Measurements from ENCODE around the gene MPDU1. TPM values are rescaled to one million over a fixed set of nuclear protein-coding genes. Genes with fewer than 3 reads are reported as not detected.

The MPDU1 gene
- total and polyA plus RNA-seq, 2 of the 13 experiments (the other 11 are each of a cell fraction or from before 2014, with no cell fraction given) = 112 to 167 TPM

GRCh38 chr17:7572588-7573323 is 10.9 kb upstream of the MPDU1 start (continued):
- TF ChIP-seq ZBTB40 (IDR thresholded peaks at IDR 0.05) (peak; percentile 32; the same call in 1 of the 2 replicates), ZBTB40 (CRISPR knock-in tag; IDR thresholded peaks at IDR 0.05) (peak; percentile 70), ZNF180 (CRISPR knock-in tag; IDR thresholded peaks at IDR 0.05; ENCODE audit: borderline replicate concordance, low read depth) (no peak), ZNF598 (CRISPR knock-in tag; IDR thresholded peaks at IDR 0.05; ENCODE audit: borderline replicate concordance) (no peak), ZNF609 (CRISPR knock-in tag; IDR thresholded peaks at IDR 0.05; ENCODE audit: borderline replicate concordance) (0 out of 2 replicates have a peak, but pooled peaks have one; percentile 31), TCF7L2 (IDR thresholded peaks at IDR 0.05; ENCODE audit: low read depth, low read length) (no peak), MAZ (IDR thresholded peaks at IDR 0.05; ENCODE audit: borderline replicate concordance, low read depth, low read length) (0 out of 2 replicates have a peak, but pooled peaks have one; percentile 60), MAZ (CRISPR knock-in tag; IDR thresholded peaks at IDR 0.05; ENCODE audit: low read depth) (peak; percentile 82), RARG (CRISPR knock-in tag; IDR thresholded peaks at IDR 0.05; ENCODE audit: low read depth) (no peak), MTF1 (CRISPR knock-in tag; IDR thresholded peaks at IDR 0.05) (no peak), THAP9 (CRISPR knock-in tag; IDR thresholded peaks at IDR 0.05; ENCODE audit: borderline replicate concordance) (peak; percentile 91)

Measured in HepG2 (cell line).